Stimulated activated CD8-positive, alpha-beta memory T cell treated with anti-CD3 and anti-CD28 coated beads, Interleukin-4, amount 100 ng/mL, for 4 hours (primary cell): Measurements from ENCODE around the gene MEOX1.

Source experiments
- DNase-seq, 2 donors: peaks; one replicate each; pipeline ENCODE4 v3.0.0-alpha.2; 2020; ENCODE audit warnings: low read depth in 2 of 2, low spot score in 1 of 2

MEOX1 gene

GRCh38 chr17:43680461-43680860 is 18.7 kb upstream of the MEOX1 start:
- no peak for DNase-seq

- no peak for DNase-seq
These were observed 18.2 kb upstream of the MEOX1 start for GRCh38 chr17:43679911-43680310.

GRCh38 chr17:43679401-43679800 is 17.7 kb upstream of the MEOX1 start:
- no peak for DNase-seq

- no peak for DNase-seq
These were observed 14.7 kb upstream of the MEOX1 start for GRCh38 chr17:43676471-43676870.

- DNase-seq: no peak
These were observed 12.7 kb upstream of the MEOX1 start for GRCh38 chr17:43674394-43674793.

GRCh38 chr17:43673516-43674323 is 12.0 kb upstream of the MEOX1 start:
- peak; percentile 29 to 67 for DNase-seq

GRCh38 chr17:43671755-43672519 is 10.2 kb upstream of the MEOX1 start:
- DNase-seq: no peak

GRCh38 chr17:43671031-43671692 is 9.4 kb upstream of the MEOX1 start:
- no peak for DNase-seq

GRCh38 chr17:43670645-43671030 is 8.9 kb upstream of the MEOX1 start:
- no peak for DNase-seq

- no peak for DNase-seq
These were observed 8.4 kb upstream of the MEOX1 start for GRCh38 chr17:43669971-43670644.

GRCh38 chr17:43667947-43668348 is 6.2 kb upstream of the MEOX1 start:
- DNase-seq: no peak

GRCh38 chr17:43667506-43667905 is 5.8 kb upstream of the MEOX1 start:
- DNase-seq: no peak

- DNase-seq: no peak
These were observed 4.2 kb upstream of the MEOX1 start for GRCh38 chr17:43665937-43666236.

- DNase-seq: no peak
These were observed 3.6 kb upstream of the MEOX1 start for GRCh38 chr17:43665084-43665936.

- DNase-seq: no peak
These were observed 2.4 kb upstream of the MEOX1 start for GRCh38 chr17:43664096-43664495.

- DNase-seq: no peak
These were observed 1.7 kb upstream of the MEOX1 start for GRCh38 chr17:43663383-43663782.

GRCh38 chr17:43662413-43663141 is 855 bp upstream of the MEOX1 start:
- no peak for DNase-seq

- no peak for DNase-seq
These were observed 767 bp downstream of the MEOX1 start for GRCh38 chr17:43660816-43661493.

- no peak for DNase-seq
These were observed 1.7 kb downstream of the MEOX1 start for GRCh38 chr17:43659823-43660617.
